ENCODE results near the gene GLRX5.

The GLRX5 gene

GRCh38 chr14:95541932-95542930 lies 7.4 kb downstream of the GLRX5 start:
- Histone ChIP-seq H3K4me3 (no peak overlapping the region), H3K9me3 (replicated peaks in 1 of 11) (no peaks in the 10 kb centered on the region), H3K4me1 (peaks cover 58 to 97% (median 80%) of the 10 kb centered on the region in 10 experiments), H4K20me1 (peaks cover 0 to 100% (median 74%) of the 10 kb centered on the region in 11 experiments; a peak in 18 of 22 replicates), H3K36me3 (peaks cover 0 to 67% (median 29%) of the 10 kb centered on the region in 11 experiments; a peak in 18 of 22 replicates), H3K27ac (peak overlapping the region in 4 of 11 experiments; percentile 25 to 79 (median 50); a peak in 5 of 22 replicates), H3K27me3 (no peaks in the 10 kb centered on the region), H3K9ac (no peak overlapping the region), H3K4me2 (peak overlapping the region in 8 of 11 experiments; percentile 75 to 94 (median 86); a peak in 14 of 22 replicates)
- TF ChIP-seq Cebpa-rat (IDR thresholded peaks at IDR 0.05): no peak

- H4K20me1 ChIP-seq: peaks cover 0 to 100% (median 66%) of the 10 kb centered on the region in 11 experiments; a peak in 18 of 22 replicates
- H3K4me3 ChIP-seq: no peak overlapping the region
- TF ChIP-seq Cebpa-rat (IDR thresholded peaks at IDR 0.05): no peak
- H3K27ac ChIP-seq: peak overlapping the region in 4 of 11 experiments; percentile 25 to 79 (median 68); a peak in 5 of 22 replicates
- no peak overlapping the region; a peak in 1 of 22 replicates for H3K9ac ChIP-seq
- peak overlapping the region; percentile 33 to 93 (median 82); a peak in 19 of 22 replicates for H3K4me2 ChIP-seq
- no peaks in the 10 kb centered on the region for H3K27me3 ChIP-seq
- H3K4me1 ChIP-seq: peaks cover 50 to 97% (median 77%) of the 10 kb centered on the region in 10 experiments
- H3K36me3 ChIP-seq: peaks cover 3 to 75% (median 37%) of the 10 kb centered on the region in 11 experiments; a peak in 20 of 22 replicates
- no peaks in the 10 kb centered on the region for H3K9me3 ChIP-seq (replicated peaks in 1 of 11)
Observed at GRCh38 chr14:95543021-95543420, 8.2 kb downstream of the GLRX5 start.

- H3K36me3 ChIP-seq: peaks cover 3 to 73% (median 48%) of the 10 kb centered on the region in 11 experiments; a peak in 20 of 22 replicates
- peak overlapping the region in 10 of 11 experiments; percentile 25 to 79 (median 59); a peak in 19 of 22 replicates for H3K27ac ChIP-seq
- H3K4me2 ChIP-seq: peak overlapping the region; percentile 74 to 93 (median 85)
- no peaks in the 10 kb centered on the region for H3K9me3 ChIP-seq (replicated peaks in 1 of 11)
- H3K4me3 ChIP-seq: peak overlapping the region in 4 of 10 experiments; percentile 15 to 29 (median 20); a peak in 4 of 20 replicates
- H3K4me1 ChIP-seq: peaks cover 38 to 90% (median 62%) of the 10 kb centered on the region in 10 experiments
- no peak for TF ChIP-seq Cebpa-rat (IDR thresholded peaks at IDR 0.05)
- peak overlapping the region in 8 of 11 experiments; percentile 1 to 59 (median 44); a peak in 12 of 22 replicates for H3K9ac ChIP-seq
- H4K20me1 ChIP-seq: peaks cover 0 to 84% (median 51%) of the 10 kb centered on the region in 11 experiments; a peak in 17 of 22 replicates
- no peaks in the 10 kb centered on the region for H3K27me3 ChIP-seq
Observed at GRCh38 chr14:95544588-95544987, 9.7 kb downstream of the GLRX5 start.

GRCh38 chr14:95545515-95546168 lies 10.8 kb downstream of the GLRX5 start:
- H3K9ac ChIP-seq: peak overlapping the region in 6 of 11 experiments; percentile 10 to 59 (median 48); a peak in 9 of 22 replicates
- peaks cover 3 to 75% (median 49%) of the 10 kb centered on the region in 11 experiments; a peak in 20 of 22 replicates for H3K36me3 ChIP-seq
- peaks cover 38 to 81% (median 59%) of the 10 kb centered on the region in 10 experiments for H3K4me1 ChIP-seq
- H3K9me3 ChIP-seq (replicated peaks in 1 of 11): no peaks in the 10 kb centered on the region
- peak overlapping the region in 10 of 11 experiments; percentile 25 to 79 (median 59); a peak in 19 of 22 replicates for H3K27ac ChIP-seq
- H3K27me3 ChIP-seq: no peaks in the 10 kb centered on the region
- no peak for TF ChIP-seq Cebpa-rat (IDR thresholded peaks at IDR 0.05)
- H3K4me2 ChIP-seq: peak overlapping the region; percentile 74 to 93 (median 85)
- peak overlapping the region in 1 of 10 experiments; percentile 29; a peak in 2 of 20 replicates for H3K4me3 ChIP-seq
- peaks cover 0 to 82% (median 40%) of the 10 kb centered on the region in 11 experiments; a peak in 17 of 22 replicates for H4K20me1 ChIP-seq

GRCh38 chr14:95547272-95547625 lies 12.4 kb downstream of the GLRX5 start:
- Histone ChIP-seq H3K4me1 (peaks cover 38 to 70% (median 56%) of the 10 kb centered on the region in 10 experiments), H3K27ac (peak overlapping the region in 4 of 11 experiments; percentile 25 to 36 (median 32); a peak in 2 of 22 replicates), H3K4me2 (no peak overlapping the region), H3K9ac (no peak overlapping the region), H3K4me3 (no peak overlapping the region), H4K20me1 (peaks cover 0 to 66% (median 33%) of the 10 kb centered on the region in 11 experiments; a peak in 17 of 22 replicates), H3K27me3 (no peaks in the 10 kb centered on the region), H3K36me3 (peaks cover 3 to 82% (median 53%) of the 10 kb centered on the region in 11 experiments; a peak in 20 of 22 replicates), H3K9me3 (replicated peaks in 1 of 11) (no peaks in the 10 kb centered on the region)
- TF ChIP-seq Cebpa-rat (IDR thresholded peaks at IDR 0.05): no peak

GRCh38 chr14:95547626-95548327 lies 12.9 kb downstream of the GLRX5 start:
- H3K4me2 ChIP-seq: peak overlapping the region in 1 of 11 experiments; percentile 14; a peak in 2 of 22 replicates
- H3K27me3 ChIP-seq: no peaks in the 10 kb centered on the region
- H3K4me3 ChIP-seq: no peak overlapping the region
- H3K36me3 ChIP-seq: peaks cover 3 to 82% (median 52%) of the 10 kb centered on the region in 11 experiments; a peak in 20 of 22 replicates
- peaks cover 0 to 66% (median 33%) of the 10 kb centered on the region in 11 experiments; a peak in 17 of 22 replicates for H4K20me1 ChIP-seq
- H3K9me3 ChIP-seq (replicated peaks in 1 of 11): no peaks in the 10 kb centered on the region
- peaks cover 37 to 67% (median 53%) of the 10 kb centered on the region in 10 experiments for H3K4me1 ChIP-seq
- H3K9ac ChIP-seq: no peak overlapping the region
- peak overlapping the region in 4 of 11 experiments; percentile 25 to 36 (median 32); a peak in 4 of 22 replicates for H3K27ac ChIP-seq
- no peak for TF ChIP-seq Cebpa-rat (IDR thresholded peaks at IDR 0.05)

GRCh38 chr14:95548328-95548929 lies 13.6 kb downstream of the GLRX5 start:
- peaks cover 3 to 75% (median 49%) of the 10 kb centered on the region in 11 experiments; a peak in 20 of 22 replicates for H3K36me3 ChIP-seq
- no peaks in the 10 kb centered on the region for H3K27me3 ChIP-seq
- H4K20me1 ChIP-seq: peaks cover 0 to 65% (median 33%) of the 10 kb centered on the region in 11 experiments; a peak in 17 of 22 replicates
- H3K4me1 ChIP-seq: peaks cover 30 to 64% (median 46%) of the 10 kb centered on the region in 10 experiments
- peak overlapping the region in 4 of 11 experiments; percentile 25 to 36 (median 32); a peak in 4 of 22 replicates for H3K27ac ChIP-seq
- no peaks in the 10 kb centered on the region for H3K9me3 ChIP-seq (replicated peaks in 1 of 11)
- H3K9ac ChIP-seq: no peak overlapping the region
- TF ChIP-seq Cebpa-rat (IDR thresholded peaks at IDR 0.05): no peak
- no peak overlapping the region for H3K4me3 ChIP-seq
- peak overlapping the region in 1 of 11 experiments; percentile 14; a peak in 2 of 22 replicates for H3K4me2 ChIP-seq

Data from BLaER1 treated with 17β-estradiol and CSF1 and Interleukin-3, amounts not matched to agents 10 nM and 100 nM (cell line).